IMR-90 (cell line): ENCODE data around the gene SOWAHC. TPM values are rescaled to one million over a fixed set of nuclear protein-coding genes. Genes with fewer than 3 reads are reported as not detected.

Source experiments
- ATAC-seq: fragments of 200-7000 bp; cut with Tn5 transposase; 2 replicates; pipeline ENCODE4 v1.9.1; 2020; ENCODE audit warnings: low read depth, mild to moderate bottlenecking, moderate library complexity
- BruUV-seq: library from RNA; stranded (reverse); fragments of 400-500 nt; replicated peaks from 2 replicates; lab custom pipeline; 2021; lab: Mats Ljungman, UMichigan
- CTCF ChIA-PET: fragments of 300-600 bp; formaldehyde crosslinking; extraction: SDS; loops from one replicate; lab custom pipeline; 2021; ENCODE audit warnings: antibody characterized with exemption; lab: Yijun Ruan, JAX
- POLR2A ChIA-PET: fragments of 300-600 bp; sonication (Branson Sonifier 250); formaldehyde crosslinking; loops from one replicate; lab custom pipeline; 2022; ENCODE audit warnings: antibody characterized with exemption; ENCODE audit not compliant: unreplicated experiment; lab: Charles Lee
- DNase-seq: peaks from one replicate; pipeline ENCODE4 v3.0.0; 2013
- H2AFZ ChIP-seq: replicated peaks from 2 replicates; pipeline ENCODE3; 2013; ENCODE audit warnings: low read length, mild to moderate bottlenecking; ENCODE audit not compliant: poor library complexity
- H2AK5ac ChIP-seq: 2 replicates; pipeline ENCODE4 v1.6.1; 2013; ENCODE audit warnings: low read depth, low read length, inconsistent platforms
- H2AK9ac ChIP-seq: replicated peaks from 2 replicates; pipeline ENCODE3; 2013; ENCODE audit warnings: mild to moderate bottlenecking, low read depth, low read length, moderate library complexity; ENCODE audit not compliant: poor library complexity
- H2BK120ac ChIP-seq: 2 replicates; pipeline ENCODE4 v1.6.1; 2013; ENCODE audit warnings: low read depth, low read length, inconsistent platforms
- H2BK15ac ChIP-seq: 3 replicates; pipeline ENCODE4 v1.6.1; 2013; ENCODE audit warnings: low read depth, low read length, inconsistent platforms
- H2BK20ac ChIP-seq: 2 replicates; pipeline ENCODE4 v1.6.1; 2013; ENCODE audit warnings: low read depth, mild to moderate bottlenecking, inconsistent platforms, low read length, moderate library complexity
- H2BK5ac ChIP-seq: 2 replicates; pipeline ENCODE4 v1.6.1; 2013; ENCODE audit warnings: mild to moderate bottlenecking, low read depth, low read length, inconsistent platforms; ENCODE audit not compliant: poor library complexity, severe bottlenecking
- H3K14ac ChIP-seq: replicated peaks from 2 replicates; pipeline ENCODE4 v1.6.1; 2013; ENCODE audit warnings: low read depth, low read length, inconsistent platforms
- H3K18ac ChIP-seq: 2 replicates; pipeline ENCODE4 v1.6.1; 2013; ENCODE audit warnings: low read depth, low read length, control low read depth
- H3K23ac ChIP-seq: 2 replicates; pipeline ENCODE4 v1.6.1; 2013; ENCODE audit warnings: low read depth, low read length, inconsistent platforms
- H3K27ac ChIP-seq: 2 replicates; pipeline ENCODE4 v1.5.1; 2013; ENCODE audit warnings: mild to moderate bottlenecking, control low read depth, low read length; ENCODE audit not compliant: insufficient read depth
- H3K27me3 ChIP-seq: 2 replicates; pipeline ENCODE4 v1.6.1; 2013; ENCODE audit warnings: low read length; ENCODE audit not compliant: control insufficient read depth, insufficient read depth
- H3K36me3 ChIP-seq: 2 replicates; pipeline ENCODE4 v1.6.1; 2013; ENCODE audit warnings: low read length, mixed read lengths; ENCODE audit not compliant: control insufficient read depth, insufficient read depth
- H3K4ac ChIP-seq: 2 replicates; pipeline ENCODE4 v1.6.1; 2013; ENCODE audit warnings: low read depth, low read length, inconsistent platforms
- H3K4me1 ChIP-seq: 2 replicates; pipeline ENCODE4 v1.6.1; 2013; ENCODE audit warnings: low read length, mixed read lengths; ENCODE audit not compliant: control insufficient read depth, insufficient read depth
- H3K4me2 ChIP-seq: 2 replicates; pipeline ENCODE4 v1.6.1; 2013; ENCODE audit warnings: low read depth, mild to moderate bottlenecking, control low read depth, low read length, moderate library complexity
- H3K4me3 ChIP-seq: 2 replicates; pipeline ENCODE4 v1.5.1; 2013; ENCODE audit warnings: low read depth, mild to moderate bottlenecking, control low read depth, low read length, moderate library complexity; ENCODE audit not compliant: insufficient read depth
- H3K56ac ChIP-seq: 2 replicates; pipeline ENCODE4 v1.6.1; 2013; ENCODE audit warnings: low read length, inconsistent platforms; ENCODE audit not compliant: insufficient read depth; ENCODE audit errors: extremely low read depth
- H3K79me1 ChIP-seq, 2 experiments: 2 replicates each; pipeline ENCODE4 v1.6.1; 2013; ENCODE audit warnings: low read length in 2 of 2, inconsistent platforms in 1 of 2, low read depth in 1 of 2
- H3K9ac ChIP-seq: 2 replicates; pipeline ENCODE4 v1.6.1; 2013; ENCODE audit warnings: low read depth, low read length, control low read depth
- H3K9me1 ChIP-seq: 2 replicates; pipeline ENCODE4 v1.6.1; 2013; ENCODE audit warnings: low read length, inconsistent platforms; ENCODE audit not compliant: insufficient read depth
- H3K9me3 ChIP-seq: 2 replicates; pipeline ENCODE4 v1.6.1; 2013; ENCODE audit warnings: low read length; ENCODE audit not compliant: control insufficient read depth, insufficient read depth
- H4K20me1 ChIP-seq: 2 replicates; pipeline ENCODE4 v1.6.1; 2013; ENCODE audit warnings: low read length, inconsistent platforms; ENCODE audit not compliant: insufficient read depth
- H4K5ac ChIP-seq: 2 replicates; pipeline ENCODE4 v1.6.1; 2013; ENCODE audit warnings: mild to moderate bottlenecking, low read depth, low read length, control low read depth
- H4K8ac ChIP-seq, 2 experiments: 2 replicates each; pipeline ENCODE4 v1.6.1; 2013; ENCODE audit warnings: low read depth in 2 of 2, low read length in 2 of 2, control low read depth in 1 of 2, inconsistent platforms in 1 of 2
- H4K91ac ChIP-seq: 2 replicates; pipeline ENCODE4 v1.6.1; 2013; ENCODE audit warnings: low read depth, low read length, inconsistent platforms; ENCODE audit not compliant: insufficient read depth
- CTCF ChIP-seq: conservative IDR thresholded peaks from 2 replicates; pipeline ENCODE4 v1.5.1; 2012; ENCODE audit warnings: mild to moderate bottlenecking, low read depth, low read length, improper control_type of control experiment
- SMC3 ChIP-seq: fragments of 150-350 bp; IDR thresholded peaks from 2 replicates; pipeline ENCODE4 v1.6.1; 2016; ENCODE audit warnings: low read depth, mild to moderate bottlenecking, antibody characterized with exemption, low read length, moderate library complexity
- WGBS, 2 experiments: methylation state at CpG; one replicate each; pipeline versions ENCODE4 v1.1.5 to v1.1.7; 2013; ENCODE audit warnings: missing lambda C conversion rate in 2 of 2; ENCODE audit not compliant: insufficient read length in 1 of 2; ENCODE audit errors: extremely low coverage in 2 of 2; 5-methylcytosine and 5-hydroxymethylcytosine counted together
- dilution Hi-C: fragments of 300-500 bp; cut with HindIII; formaldehyde crosslinking; loops from one replicate; pipeline ENCODE4 v1.14.3; 2018; ENCODE audit warnings: low sequenced_read_pairs; ENCODE audit not compliant: unreplicated experiment
- in situ Hi-C: fragments of 300-500 bp; cut with MboI; formaldehyde crosslinking; loops from 3 replicates; pipeline ENCODE4 v1.14.3; 2019; ENCODE audit warnings: low sequenced_read_pairs, inconsistent platforms, mixed read lengths
- intact Hi-C: fragments of 100-400 bp; cut with micrococcal nuclease; formaldehyde crosslinking; loops from 2 replicates; pipeline ENCODE4 v1.10.0; 2022
- polyA plus RNA-seq, 3 experiments: library from polyadenylated mRNA; depleted of rRNA; stranded (reverse); fragments of >200 nt; gene quantifications; 2 replicates each; pipeline ENCODE4 v1.2.3, GENCODE V29; 2012; ENCODE audit warnings: low replicate concordance in 1 of 3
- total RNA-seq: library from RNA; depleted of rRNA; stranded (reverse); fragments of >200 nt; gene quantifications from 2 replicates; pipeline ENCODE4 v1.2.3, GENCODE V29; 2012; rRNA removed

SOWAHC gene
- total and polyA plus RNA-seq, 2 of the 4 experiments (the other 2 are of a cell fraction), result 3.2 to 4.8 TPM

GRCh38 chr2:109666466-109666865, 52.3 kb downstream of the SOWAHC start:
- Histone ChIP-seq H4K8ac (no peak overlapping the region), H3K4ac (no peak overlapping the region), H3K18ac (no peak overlapping the region), H4K5ac (no peak overlapping the region), H2BK120ac (no peak overlapping the region), H3K14ac (no peak overlapping the region), H4K20me1 (no peaks in the 10 kb centered on the region), H3K36me3 (no peaks in the 10 kb centered on the region), H3K4me3 (no peak overlapping the region), H3K9me3 (no peaks in the 10 kb centered on the region), H3K4me2 (no peak overlapping the region), H3K27ac (no peak overlapping the region), H3K56ac (no peak overlapping the region), H3K9me1 (no peaks in the 10 kb centered on the region), H3K4me1 (no peaks in the 10 kb centered on the region), H3K23ac (no peak overlapping the region), H2BK20ac (no peak overlapping the region), H2AK9ac (no peak overlapping the region), H2BK15ac (no peak overlapping the region), H2AFZ (no peak overlapping the region), H2AK5ac (no peak overlapping the region), H4K91ac (no peak overlapping the region), H3K79me1 (no peaks in the 10 kb centered on the region), H3K27me3 (peaks cover 56% of the 10 kb centered on the region), H2BK5ac (no peak overlapping the region), H3K9ac (no peak overlapping the region)
- POLR2A ChIA-PET, result no interaction called here
- DNase-seq (no peak), ATAC-seq (no peak)
- CTCF ChIA-PET, result no interaction called here
- in situ Hi-C loops, result no loop called here
- BruUV-seq, result no TSS peak
- dilution Hi-C loops, result no loop called here
- intact Hi-C loops, result loop anchor here (10.0 kb wide), 1 partner anchor 92 kb away; no protein-coding TSS in a partner anchor
- no CpG with 5 or more reads among the region's 1 CpG for WGBS, 2 experiments
- TF ChIP-seq CTCF (no peak), SMC3 (no peak)

Other genes starting within 250 kb of the SOWAHC start
- 82.6 and 83.9 TPM in 2 replicates for gene SEPTIN10, start 398 bp upstream of the SOWAHC start, total RNA-seq
- gene SEPTIN10, start 398 bp upstream of the SOWAHC start, polyA plus RNA-seq (2012; rRNA removed), result 42.4 and 55.4 TPM in 2 replicates
- gene RGPD5, start 179.9 kb downstream of the SOWAHC start, total RNA-seq, result 14.3 and 21.7 TPM in 2 replicates
- 1.1 and 2.5 TPM in 2 replicates for gene RGPD5, start 179.9 kb downstream of the SOWAHC start, polyA plus RNA-seq (2012; rRNA removed)